GM19025 (cell line): Measurements from ENCODE around the gene TEKTIP1.

Source experiments
- ATAC-seq: cut with Tn5 transposase; IDR thresholded peaks from one replicate; pipeline ENCODE4 v1.9.1; 2021; ENCODE audit warnings: mild to moderate bottlenecking, low read depth, moderate library complexity; ENCODE audit not compliant: unreplicated experiment

The TEKTIP1 gene

DNA sequence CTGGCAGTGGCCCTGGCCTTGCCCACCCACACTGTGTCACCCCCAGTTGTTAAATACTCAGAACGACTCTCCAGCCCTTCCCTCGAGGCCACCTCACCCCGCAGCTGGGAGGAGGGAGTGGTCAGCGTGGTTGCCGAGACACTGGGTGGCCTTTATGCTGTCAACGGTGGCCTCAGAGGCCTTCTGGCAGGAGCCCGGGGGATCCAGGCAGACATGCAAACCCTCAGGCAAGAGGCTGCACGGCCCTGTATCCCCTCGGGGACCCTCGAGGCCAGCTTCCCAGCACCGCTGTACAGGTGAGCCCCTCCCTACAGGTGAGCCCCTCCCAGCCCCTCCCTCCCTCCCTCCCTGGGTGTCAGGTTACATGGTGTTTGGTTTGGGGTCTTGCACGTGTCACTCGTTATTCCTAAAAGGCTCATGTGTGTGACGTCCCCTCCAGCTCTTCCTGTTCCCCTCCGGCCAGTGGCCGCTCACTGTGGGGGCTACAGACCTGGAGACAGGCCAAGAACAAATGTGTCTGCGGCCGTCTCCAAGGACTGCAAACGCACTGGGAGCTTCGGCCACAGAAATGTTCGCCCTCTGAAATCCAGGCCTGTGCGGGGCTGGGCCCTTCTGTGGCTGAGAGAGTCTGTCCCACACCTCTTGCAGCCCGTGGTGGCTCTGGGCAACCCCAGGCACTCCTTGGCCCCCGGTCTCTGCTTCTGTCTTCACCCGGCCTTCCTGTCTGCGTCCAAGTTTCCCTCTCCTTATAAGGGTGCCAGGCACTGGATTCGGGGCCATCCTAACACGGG lies at the start of gene TEKTIP1:
TEKTIP1 (plus strand) TSS at position 210 of the 791 bp plus-strand sequence; CDS start at position 214, 4 bp downstream.
- ATAC-seq = no peak

DNA sequence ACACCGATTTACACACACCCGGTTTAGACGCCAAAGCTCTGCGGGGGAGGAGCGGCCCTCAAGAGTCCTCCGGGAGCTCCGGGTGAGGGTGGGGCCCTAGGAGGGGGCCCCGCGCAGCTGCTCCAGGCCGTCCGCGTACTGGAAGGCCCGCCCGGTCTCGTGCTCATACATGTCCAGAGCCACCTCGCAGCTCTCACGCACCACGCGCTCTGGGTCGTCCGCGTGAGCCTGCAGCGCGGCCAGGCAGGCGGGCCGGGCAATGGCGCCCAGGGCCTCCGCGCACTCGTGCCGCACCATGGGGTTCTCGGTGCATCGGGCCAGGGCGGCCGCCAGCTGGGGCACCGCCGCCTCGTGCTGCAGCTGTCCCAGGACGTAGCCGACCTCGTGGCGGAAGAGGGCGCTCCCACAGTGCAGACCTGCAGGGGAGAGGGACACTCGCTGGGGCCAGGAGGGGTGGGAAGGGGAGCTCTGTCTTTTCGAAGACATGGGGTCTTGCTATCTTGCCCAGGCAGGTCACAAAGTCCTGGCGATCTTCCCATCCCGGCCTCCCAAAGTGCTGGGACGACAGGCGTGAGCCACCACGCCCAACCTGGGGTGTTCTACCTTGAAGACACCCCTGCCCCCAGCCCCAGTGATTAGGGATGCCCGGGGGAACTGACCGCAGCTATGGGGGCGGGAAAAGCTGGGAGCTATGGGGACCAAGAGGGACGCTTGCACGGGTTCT lies 47.4 kb upstream of the TEKTIP1 start:
- no peak for ATAC-seq

DNA sequence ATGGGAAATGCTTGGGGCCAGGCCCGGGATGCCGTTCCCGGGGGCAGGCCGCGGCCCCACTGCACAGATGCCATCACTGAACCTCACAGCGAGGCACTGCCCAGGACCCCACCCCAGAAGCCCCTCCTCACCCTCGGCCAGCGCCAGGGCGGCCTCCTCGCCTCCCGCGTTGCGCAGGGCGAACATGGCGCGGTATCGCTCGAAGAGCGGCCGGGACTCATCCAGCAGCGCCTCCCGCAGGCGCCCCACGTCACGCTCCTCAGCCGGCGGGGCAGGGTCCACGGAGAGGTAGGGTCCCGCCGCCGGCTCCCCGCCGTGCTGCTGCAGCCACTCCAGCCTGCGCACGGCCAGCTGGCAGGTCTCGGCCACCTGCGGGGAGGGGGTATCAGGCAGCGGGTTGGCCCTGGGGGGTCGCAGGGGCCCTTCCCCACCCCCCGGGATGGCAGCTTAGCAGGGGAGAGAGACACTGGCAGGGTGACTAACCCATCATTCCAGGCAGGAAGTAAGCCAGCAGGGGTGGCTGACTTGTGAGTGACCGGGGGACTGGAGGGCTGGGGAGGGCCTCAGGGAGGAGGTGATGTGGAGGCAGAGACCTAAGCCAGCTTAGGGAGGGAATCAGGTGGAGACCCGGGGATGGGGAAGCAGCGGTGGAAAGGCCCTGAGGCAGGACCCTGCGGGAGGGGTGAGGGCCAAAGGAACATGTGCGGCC lies 46.7 kb upstream of the TEKTIP1 start:
- no peak for ATAC-seq

DNA sequence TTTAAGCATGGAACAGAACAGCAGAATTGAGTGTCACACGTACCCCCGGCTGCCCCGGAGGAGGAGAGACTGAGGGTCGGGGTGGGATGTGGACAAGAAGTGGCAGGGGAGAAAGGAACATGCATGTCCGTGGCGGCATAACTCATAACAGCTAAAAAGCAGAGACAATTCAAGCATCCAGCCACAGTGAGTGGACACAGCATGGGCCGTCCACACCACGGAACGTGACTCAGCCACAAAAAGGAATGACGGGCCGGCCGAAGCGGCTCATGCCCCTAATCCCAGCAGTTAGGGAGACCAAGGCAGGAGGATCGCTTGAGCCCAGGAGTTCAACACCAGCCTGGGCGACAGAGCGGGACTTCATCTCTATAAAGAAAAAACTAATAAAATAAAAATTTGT lies 46.1 kb upstream of the TEKTIP1 start:
- no peak for ATAC-seq

DNA sequence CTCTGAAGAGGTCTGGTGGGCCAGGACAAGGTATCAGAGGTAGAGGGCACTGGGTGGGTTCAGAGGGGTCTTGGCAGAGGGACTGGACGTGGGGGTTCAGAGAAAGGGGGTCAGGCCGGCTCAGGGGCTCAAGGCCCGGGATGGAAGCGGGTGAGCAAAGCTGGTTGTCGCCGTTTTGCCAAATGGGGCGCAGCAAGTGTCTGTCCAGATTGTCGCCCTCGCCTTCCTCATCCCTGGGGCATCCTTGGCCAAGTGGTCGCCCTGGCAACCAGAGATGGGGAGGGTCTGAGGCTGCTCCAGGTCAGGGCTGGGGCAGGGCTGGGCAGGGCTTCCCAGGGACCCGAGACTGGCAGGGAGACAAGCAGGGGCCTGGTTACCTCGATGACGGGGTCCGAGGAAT lies 45.3 kb upstream of the TEKTIP1 start:
- ATAC-seq = no peak

DNA sequence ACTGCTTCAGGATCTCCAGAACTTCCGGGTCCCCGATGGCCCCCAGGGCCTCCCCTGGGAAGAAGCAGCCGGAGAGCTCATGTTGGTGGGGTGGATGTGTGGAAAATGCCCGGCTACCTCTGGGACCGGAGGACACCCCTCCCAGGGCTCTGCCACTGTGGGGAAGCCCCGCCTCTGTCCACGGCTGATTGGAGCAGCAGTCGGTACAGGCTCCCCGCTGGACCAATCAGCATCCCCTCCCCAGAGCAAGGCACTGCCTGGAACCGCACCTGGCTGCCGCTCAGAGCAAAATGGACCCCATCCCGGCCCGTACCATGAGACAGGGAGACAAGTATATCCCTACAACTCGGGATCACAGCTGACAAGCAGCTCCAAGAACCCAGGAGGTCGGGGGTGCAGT lies 44.9 kb upstream of the TEKTIP1 start:
- ATAC-seq = no peak

DNA sequence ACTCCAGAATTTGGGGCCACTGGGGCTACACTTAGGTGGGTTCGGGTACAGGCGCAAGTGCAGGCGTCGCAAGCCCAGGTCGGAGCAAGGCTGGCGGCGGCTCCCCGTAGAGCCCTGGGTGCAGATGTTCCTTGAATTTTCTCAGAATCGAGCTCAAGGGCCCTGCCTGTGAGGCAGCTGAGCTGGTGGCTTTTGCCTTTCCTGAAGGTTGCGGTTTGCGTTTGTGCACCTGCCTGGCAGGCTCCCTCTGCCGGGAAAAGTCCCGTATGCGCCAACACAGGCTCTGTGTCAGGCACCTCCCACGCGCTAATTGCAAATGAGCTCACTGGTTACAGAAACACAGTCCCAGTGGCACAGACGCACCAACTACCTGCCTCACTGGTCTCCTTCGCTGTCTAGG lies 44.4 kb upstream of the TEKTIP1 start:
- ATAC-seq = no peak

DNA sequence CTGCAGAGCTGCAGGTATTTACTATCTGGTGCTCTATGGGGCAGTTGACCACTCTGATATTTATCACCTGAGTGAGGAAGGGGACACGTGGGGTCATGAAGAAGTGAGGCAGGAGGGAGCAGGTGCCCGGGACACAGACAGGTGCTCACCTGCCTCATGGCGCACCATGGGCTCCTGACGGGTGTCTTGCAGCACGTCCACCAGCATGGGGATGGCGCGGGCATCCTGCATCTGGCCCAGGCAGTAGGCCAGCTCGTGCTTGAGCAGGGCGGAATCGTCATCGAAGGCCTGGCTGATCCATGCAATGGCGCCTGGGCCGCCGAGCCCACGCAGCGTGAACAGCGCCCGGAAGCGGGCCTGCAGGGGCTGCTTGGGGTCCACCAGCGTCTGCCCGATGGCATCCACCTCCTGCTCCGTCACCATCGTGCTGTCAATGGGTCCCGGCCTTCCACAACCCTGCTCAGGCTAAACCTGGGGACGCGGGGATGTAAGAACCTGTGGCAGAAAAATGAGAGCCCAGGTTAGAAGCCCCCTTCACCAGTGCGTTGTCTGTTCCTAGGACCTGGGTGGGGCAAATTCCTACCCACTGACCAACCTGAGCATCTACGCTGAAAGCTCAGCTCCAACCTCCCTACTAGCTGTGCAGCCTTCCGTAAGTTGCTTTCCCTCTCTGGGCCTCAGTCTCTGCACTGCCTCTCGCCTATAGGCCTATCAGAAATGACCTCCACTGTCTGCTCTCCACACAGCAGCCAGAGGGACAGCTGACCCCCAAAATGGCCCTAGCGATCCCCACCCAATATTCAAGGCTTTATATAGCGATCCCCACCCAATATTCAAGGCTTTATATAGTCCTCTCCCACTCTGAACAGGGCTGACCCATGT lies 42.3 kb upstream of the TEKTIP1 start:
- no peak for ATAC-seq

DNA sequence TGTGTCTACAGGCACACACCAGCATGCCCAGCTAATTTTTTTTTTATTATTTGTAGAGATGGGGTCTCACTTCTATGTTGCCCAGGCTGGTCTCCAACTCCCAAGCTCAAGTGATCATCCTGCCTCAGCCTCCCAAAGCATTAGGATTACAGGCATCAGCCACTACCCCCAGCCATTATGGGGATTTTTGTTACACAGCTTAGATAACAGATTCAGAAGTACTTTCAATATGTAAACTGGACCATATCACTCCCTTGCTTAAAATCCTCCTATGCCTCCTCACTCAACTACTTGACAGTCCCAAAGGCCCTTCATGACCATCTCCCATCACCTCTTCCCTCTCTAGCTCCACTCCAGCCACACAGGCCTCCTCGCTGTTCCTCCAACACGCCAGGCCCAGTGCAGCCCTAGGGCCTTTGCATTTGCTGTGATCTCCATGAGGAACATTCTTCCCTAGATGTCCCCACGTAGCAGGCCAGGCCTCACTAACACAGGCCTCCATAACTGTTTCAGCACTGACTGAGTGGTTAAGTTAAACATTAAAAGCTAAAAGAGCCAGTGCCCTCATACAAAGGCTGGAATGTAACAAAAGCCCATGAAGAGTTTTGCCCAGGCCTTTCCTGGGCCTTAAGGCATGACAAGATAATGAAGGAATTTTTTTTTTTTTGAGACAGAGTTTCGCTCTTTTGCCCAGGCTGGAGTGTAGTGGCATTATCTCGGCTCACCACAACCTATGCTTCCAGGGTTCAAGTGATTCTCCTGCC lies 41.0 kb upstream of the TEKTIP1 start:
- no peak for ATAC-seq

DNA sequence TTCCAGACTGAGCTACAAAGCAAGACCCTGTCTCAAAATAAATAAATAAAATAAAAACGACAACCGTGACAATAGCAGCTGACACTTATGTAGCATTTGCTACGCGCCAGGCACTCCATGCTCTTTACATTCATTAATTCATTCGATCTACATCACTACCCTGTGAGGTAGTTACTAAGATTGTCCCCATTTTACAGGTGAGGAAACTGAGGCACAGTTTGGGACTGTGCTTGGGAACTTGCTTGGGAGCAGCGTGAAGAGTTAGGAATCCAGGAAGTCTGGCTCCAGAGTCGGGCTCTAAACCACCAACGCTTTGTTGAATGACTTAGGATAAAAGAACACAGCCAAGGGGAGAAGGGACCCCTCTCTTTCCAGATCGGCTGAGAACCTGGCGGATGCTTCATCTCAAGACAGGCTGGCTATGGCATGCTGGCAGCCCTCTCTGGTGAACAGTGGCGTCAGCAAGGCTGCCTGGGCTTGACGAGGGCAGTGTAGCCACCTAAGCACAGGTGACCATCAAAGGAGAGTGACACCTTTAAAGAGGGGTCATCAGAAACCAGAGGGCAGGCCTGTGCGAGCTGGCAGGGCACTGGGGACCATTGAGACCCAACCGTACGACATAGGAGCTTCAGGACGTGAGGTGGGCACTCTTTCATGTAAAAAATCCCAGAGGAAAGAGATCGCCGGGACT lies 39.1 kb upstream of the TEKTIP1 start:
- no peak for ATAC-seq

DNA sequence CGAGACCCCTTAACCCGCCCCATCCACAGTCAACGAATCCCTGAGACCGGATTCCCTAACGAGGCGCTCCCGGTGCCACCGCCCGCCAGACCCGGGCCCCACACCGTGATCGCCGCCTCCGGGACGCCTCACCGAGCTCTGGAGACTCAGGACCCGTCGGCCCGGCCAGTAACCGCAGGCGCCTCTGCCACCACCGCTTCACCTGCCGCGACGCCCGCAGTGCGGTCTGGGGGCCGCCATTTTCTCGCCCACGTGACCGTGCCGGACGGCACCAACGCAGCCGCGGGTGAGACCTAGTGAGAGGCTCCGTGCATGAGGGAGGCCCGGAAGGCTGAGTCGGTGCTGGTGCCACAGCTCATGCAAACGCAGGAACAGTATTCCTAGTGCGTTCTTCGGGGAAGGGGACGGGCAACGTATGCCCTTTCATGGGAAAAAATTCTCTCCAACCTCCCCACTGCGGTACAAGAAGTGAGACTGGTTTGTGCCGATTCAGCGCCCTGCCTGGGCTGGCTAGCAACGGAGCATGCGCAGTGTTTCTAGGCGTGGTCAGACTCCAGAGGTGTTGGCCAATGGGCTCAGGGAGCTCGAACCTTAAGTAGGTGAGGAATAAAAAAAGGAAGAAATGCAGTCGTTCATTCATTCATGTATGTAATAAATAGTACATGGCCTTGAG lies 38.4 kb upstream of the TEKTIP1 start, which contains the start of gene DOHH:
DOHH (minus strand) TSS at position 246 of the 673 bp plus-strand sequence. CDS start 3,860 bp downstream, outside the sequence.
- ATAC-seq = peak; percentile 82

DNA sequence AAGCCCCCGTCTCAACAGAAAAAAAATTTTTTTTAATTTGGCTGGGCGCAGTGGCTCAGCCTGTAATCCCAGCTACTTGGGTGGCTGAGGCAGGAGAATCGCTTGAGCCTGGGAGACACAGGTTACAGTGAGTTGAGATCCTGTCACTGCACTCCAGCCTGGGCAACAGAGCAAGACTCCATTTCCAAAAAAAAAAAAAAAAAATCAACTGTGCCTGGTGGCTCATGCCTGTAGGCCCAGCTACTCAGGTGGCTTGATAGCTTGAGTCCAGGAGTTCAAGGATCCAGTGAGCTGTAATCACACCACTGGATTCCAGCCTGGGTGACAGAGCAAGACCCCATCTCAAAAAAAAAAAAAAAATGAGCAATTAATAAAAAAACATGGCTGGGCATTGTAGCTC lies 37.2 kb upstream of the TEKTIP1 start:
- ATAC-seq = no peak

DNA sequence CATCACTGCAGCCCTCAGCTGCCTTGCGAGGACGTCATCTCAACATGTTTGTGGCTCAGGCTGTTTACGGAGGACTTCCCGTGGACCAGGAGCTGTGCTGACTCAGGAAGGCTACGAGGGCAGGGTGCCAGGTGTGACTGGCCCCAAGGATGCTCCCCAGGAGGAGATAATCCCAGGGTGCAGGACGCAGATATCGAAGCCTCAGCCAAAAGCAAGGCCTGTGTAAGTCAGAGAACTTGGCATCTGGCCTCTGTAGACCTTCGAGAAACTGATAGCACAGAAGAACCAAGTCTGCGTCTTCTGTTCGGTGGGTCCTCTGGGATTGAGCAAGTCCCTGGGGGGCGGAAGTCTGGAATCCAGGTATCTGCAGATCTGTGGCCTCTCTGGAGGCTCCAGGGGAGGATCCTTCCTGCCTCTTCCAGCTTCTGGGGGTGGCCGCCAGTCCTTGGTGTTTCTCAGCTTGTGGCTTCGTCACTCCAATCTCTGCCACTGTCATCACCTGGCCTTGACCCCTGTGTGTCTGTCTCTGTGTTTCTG lies 35.9 kb upstream of the TEKTIP1 start:
- no peak for ATAC-seq

DNA sequence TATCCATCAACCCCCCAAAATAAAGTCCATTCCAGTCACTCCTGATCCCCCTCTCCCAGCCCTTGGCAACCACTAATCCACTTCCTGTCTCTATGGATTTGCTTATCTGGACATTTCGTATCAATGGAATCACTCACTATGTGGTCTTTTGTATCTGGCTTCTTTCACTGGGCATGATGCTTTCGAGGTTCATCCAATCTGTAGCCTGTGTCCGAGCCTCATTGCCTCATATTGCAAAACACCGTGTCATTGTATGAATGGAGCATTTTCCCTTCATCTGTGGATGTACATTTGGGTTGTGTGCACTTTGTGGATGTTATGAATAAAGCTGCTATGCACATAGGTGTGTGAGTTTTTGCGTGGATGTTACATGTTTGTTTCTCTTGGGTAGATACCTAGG lies 34.2 kb upstream of the TEKTIP1 start:
- ATAC-seq = no peak

DNA sequence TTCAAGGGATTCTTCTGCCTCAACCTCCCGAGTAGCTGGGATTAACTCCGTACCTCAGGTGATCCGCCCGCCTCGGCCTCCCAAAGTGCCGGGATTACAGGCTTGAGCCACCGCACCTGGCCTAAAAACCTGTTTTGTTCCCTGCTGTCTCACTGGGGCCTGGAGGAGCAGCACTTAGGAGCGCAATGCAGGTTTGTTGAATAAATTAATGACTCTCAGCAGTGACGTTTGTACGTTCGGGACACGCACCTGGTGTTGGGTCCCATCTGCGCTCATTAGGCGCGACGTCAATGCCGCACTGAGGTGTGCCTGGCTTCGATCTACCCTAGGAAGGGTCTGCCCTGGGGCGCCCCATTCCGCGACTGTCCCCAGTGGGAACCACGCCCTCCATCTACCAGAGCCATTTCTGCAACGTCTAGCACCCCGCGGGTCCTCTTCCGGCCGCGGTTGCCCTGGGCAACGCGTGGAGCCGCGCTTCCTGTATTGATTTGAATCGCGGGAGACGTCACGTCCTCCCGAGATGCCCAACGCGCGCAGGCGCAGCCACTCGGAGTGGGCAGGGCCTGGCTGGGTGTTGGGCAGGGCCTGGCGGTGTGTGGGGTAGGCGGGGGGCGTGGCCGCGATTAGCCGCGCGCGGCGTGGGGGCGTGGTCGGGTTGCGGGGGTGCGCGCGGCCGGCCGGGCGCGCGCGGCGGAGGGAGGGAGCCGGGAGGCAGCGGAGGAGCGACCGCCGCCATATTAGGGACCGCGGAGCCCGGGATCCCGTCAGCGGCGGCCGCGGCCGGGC lies 33.2 kb upstream of the TEKTIP1 start, which contains the start of gene FZR1:
FZR1 (plus strand) TSS at position 714 of the 786 bp plus-strand sequence. CDS start 16,679 bp downstream, outside the sequence.
- ATAC-seq = peak; percentile 94

DNA sequence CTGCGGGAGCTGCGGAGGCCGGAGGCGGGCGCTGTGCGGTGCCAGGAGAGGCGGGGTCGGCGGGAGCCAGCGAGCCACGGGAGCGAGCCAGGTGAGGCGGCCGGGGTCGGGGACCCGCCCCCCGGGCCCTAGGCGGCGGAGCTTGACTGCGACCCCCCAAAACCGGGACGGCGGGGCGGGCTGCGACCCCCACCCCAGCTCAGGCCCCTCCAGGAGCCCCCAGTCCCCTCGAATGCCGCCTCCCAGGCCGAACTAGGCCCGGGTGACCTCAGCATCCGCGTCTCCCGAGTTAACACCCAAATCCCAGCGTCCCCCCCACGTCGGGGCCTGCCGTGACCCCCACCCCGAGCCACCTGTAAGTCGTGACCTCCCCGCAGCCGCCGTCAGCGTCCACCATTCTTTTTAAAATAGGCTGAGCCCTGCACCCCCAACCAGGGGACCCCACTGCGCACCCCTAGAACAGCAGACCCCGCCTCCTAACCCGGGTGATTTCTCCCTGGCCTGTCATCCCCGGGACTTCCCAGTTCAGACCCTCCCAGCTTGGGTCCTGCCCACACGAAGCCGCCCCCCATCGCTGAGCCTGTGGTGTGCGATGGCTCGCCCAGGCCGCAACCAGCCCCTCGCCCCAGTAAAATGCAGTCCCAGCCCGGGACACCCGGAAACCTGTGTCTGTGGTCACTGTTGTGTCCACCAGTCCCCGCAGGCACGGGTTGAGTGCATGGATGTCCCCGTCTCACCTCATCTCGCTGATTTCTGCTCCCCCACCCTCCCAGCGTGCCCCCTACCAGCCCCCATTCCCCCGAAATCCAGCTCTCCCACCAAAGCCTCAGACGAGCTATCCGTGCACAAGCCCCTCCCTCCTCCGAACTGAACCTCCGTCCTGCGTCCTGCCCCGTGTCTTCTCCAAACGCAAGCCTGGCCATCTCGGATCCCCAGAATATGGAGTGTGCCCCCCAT lies 32.3 kb upstream of the TEKTIP1 start:
- no peak for ATAC-seq
